HEK293 (cell line): ENCODE measurements around the gene CCDC9B.

ENCODE experiments used
- CTCF ChIA-PET: fragments of 350-600 bp; formaldehyde crosslinking; extraction: SDS; loops from one replicate; lab custom pipeline; 2021; ENCODE audit warnings: antibody characterized with exemption; lab: Yijun Ruan, JAX
- POLR2A ChIA-PET: fragments of 300-600 bp; formaldehyde crosslinking; extraction: SDS; loops from one replicate; lab custom pipeline; 2020; ENCODE audit warnings: antibody characterized with exemption, inconsistent platforms; lab: Yijun Ruan, JAX
- H3K27ac ChIP-seq: fragments of 200-500 bp; sonication (Bioruptor generic); 2 replicates; pipeline ENCODE4 v1.5.1; 2014; ENCODE audit warnings: low read depth, low read length, control low read depth, inconsistent platforms; ENCODE audit errors: extremely low read depth
- H3K36me3 ChIP-seq, 2 experiments: fragments of 200-500 bp in 1 of 2; sonication (Bioruptor generic) in 1 of 2; 1 replicate in 1 of 2; 2 replicates in 1 of 2; pipeline ENCODE4 v1.5.1; 2014 to 2017; ENCODE audit warnings: inconsistent platforms in 2 of 2, low read length in 2 of 2; ENCODE audit not compliant: control insufficient read depth in 2 of 2, insufficient read depth in 1 of 2
- H3K4me1 ChIP-seq: fragments of 200-500 bp; sonication (Bioruptor generic); 2 replicates; pipeline ENCODE4 v1.5.1; 2014; ENCODE audit warnings: mild to moderate bottlenecking, low read length, inconsistent platforms; ENCODE audit not compliant: control insufficient read depth, insufficient read depth
- H3K4me3 ChIP-seq: 2 replicates; pipeline ENCODE4 v1.5.1; 2011; ENCODE audit warnings: low read depth, mild to moderate bottlenecking, control low read depth, low read length, moderate library complexity
- H3K9me3 ChIP-seq: fragments of 200-500 bp; sonication (Bioruptor generic); 2 replicates; pipeline ENCODE4 v1.5.1; 2014; ENCODE audit warnings: low read depth, low read length, inconsistent platforms; ENCODE audit not compliant: control insufficient read depth, insufficient read depth
- HOXD13 ChIP-seq: sonication (generic); formaldehyde crosslinking; IDR thresholded peaks from 2 replicates; pipeline ENCODE4 v1.8.0; 2022; ENCODE audit warnings: missing genetic modification reagents, borderline replicate concordance
- KLF16 ChIP-seq: fragments of 450-650 bp; formaldehyde crosslinking; IDR thresholded peaks from 2 replicates; pipeline ENCODE4 v1.5.1; 2017; ENCODE audit warnings: missing biosample characterization, missing genetic modification characterization
- PRDM4 ChIP-seq: fragments of 450-650 bp; formaldehyde crosslinking; IDR thresholded peaks from 2 replicates; pipeline ENCODE4 v1.5.1; 2017; ENCODE audit warnings: missing biosample characterization, missing genetic modification characterization
- SALL2 ChIP-seq: fragments of 450-650 bp; formaldehyde crosslinking; IDR thresholded peaks from 2 replicates; pipeline ENCODE4 v1.5.0; 2017; ENCODE audit warnings: missing biosample characterization, mild to moderate bottlenecking, missing genetic modification characterization, borderline replicate concordance
- SP2 ChIP-seq: fragments of 450-650 bp; formaldehyde crosslinking; IDR thresholded peaks from 2 replicates; pipeline ENCODE4 v1.5.1; 2016; ENCODE audit warnings: missing biosample characterization, missing genetic modification characterization
- ZBTB20 ChIP-seq: fragments of 450-650 bp; formaldehyde crosslinking; IDR thresholded peaks from 2 replicates; pipeline ENCODE4 v1.5.1; 2016; ENCODE audit warnings: missing biosample characterization, missing genetic modification characterization
- ZEB2 ChIP-seq: fragments of 450-650 bp; formaldehyde crosslinking; IDR thresholded peaks from 2 replicates; pipeline ENCODE4 v1.5.1; 2016; ENCODE audit warnings: missing biosample characterization, missing genetic modification characterization
- ZNF121 ChIP-seq: fragments of 450-650 bp; formaldehyde crosslinking; IDR thresholded peaks from 2 replicates; pipeline ENCODE4 v1.5.1; 2016; ENCODE audit warnings: missing biosample characterization, missing genetic modification characterization
- ZNF175 ChIP-seq: fragments of 450-650 bp; formaldehyde crosslinking; IDR thresholded peaks from 2 replicates; pipeline ENCODE4 v1.5.1; 2016; ENCODE audit warnings: missing biosample characterization, missing genetic modification characterization
- ZNF280C ChIP-seq: fragments of 450-650 bp; formaldehyde crosslinking; IDR thresholded peaks from 2 replicates; pipeline ENCODE4 v1.5.1; 2016; ENCODE audit warnings: missing biosample characterization, missing genetic modification characterization
- ZNF302 ChIP-seq: fragments of 450-650 bp; formaldehyde crosslinking; IDR thresholded peaks from 2 replicates; pipeline ENCODE4 v1.5.1; 2016; ENCODE audit warnings: missing biosample characterization, missing genetic modification characterization, low read depth
- ZNF341 ChIP-seq: fragments of 450-650 bp; formaldehyde crosslinking; IDR thresholded peaks from 2 replicates; pipeline ENCODE4; 2016; ENCODE audit warnings: low read depth, missing biosample characterization, missing genetic modification characterization
- ZNF398 ChIP-seq: fragments of 450-650 bp; formaldehyde crosslinking; IDR thresholded peaks from 2 replicates; pipeline ENCODE4 v1.5.1; 2017; ENCODE audit warnings: missing biosample characterization, missing genetic modification characterization
- ZNF488 ChIP-seq: fragments of 450-650 bp; formaldehyde crosslinking; IDR thresholded peaks from 2 replicates; pipeline ENCODE4 v1.5.1; 2016; ENCODE audit warnings: missing biosample characterization, missing genetic modification characterization
- ZNF529 ChIP-seq: fragments of 450-650 bp; formaldehyde crosslinking; IDR thresholded peaks from 2 replicates; pipeline ENCODE4 v1.5.1; 2017; ENCODE audit warnings: missing genetic modification characterization, missing biosample characterization; ENCODE audit not compliant: insufficient replicate concordance
- ZNF560 ChIP-seq: fragments of 450-650 bp; formaldehyde crosslinking; IDR thresholded peaks from 2 replicates; pipeline ENCODE4 v1.5.1; 2017; ENCODE audit warnings: missing biosample characterization, missing genetic modification characterization, borderline replicate concordance
- ZNF585B ChIP-seq: fragments of 450-650 bp; formaldehyde crosslinking; IDR thresholded peaks from 2 replicates; pipeline ENCODE4 v1.5.1; 2016; ENCODE audit warnings: missing biosample characterization, missing genetic modification characterization
- ZNF658 ChIP-seq: fragments of 450-650 bp; formaldehyde crosslinking; IDR thresholded peaks from 2 replicates; pipeline ENCODE4; 2016; ENCODE audit warnings: missing biosample characterization, missing genetic modification characterization
- ZNF701 ChIP-seq: fragments of 450-650 bp; formaldehyde crosslinking; IDR thresholded peaks from 2 replicates; pipeline ENCODE4 v1.5.1; 2016; ENCODE audit warnings: missing biosample characterization, missing genetic modification characterization
- TF ChIP-seq, protein P1 (sequence below): fragments of 450-650 bp; formaldehyde crosslinking; IDR thresholded peaks from 2 replicates; pipeline ENCODE4 v1.5.1; 2017; ENCODE audit warnings: missing biosample characterization, missing genetic modification characterization
- TF ChIP-seq, protein P2 (sequence below): fragments of 450-650 bp; formaldehyde crosslinking; IDR thresholded peaks from 2 replicates; pipeline ENCODE4 v1.5.1; 2016; ENCODE audit warnings: missing biosample characterization, missing genetic modification characterization
- TF ChIP-seq, protein P3 (sequence below): fragments of 450-650 bp; formaldehyde crosslinking; IDR thresholded peaks from 2 replicates; pipeline ENCODE4 v1.5.1; 2016; ENCODE audit warnings: missing biosample characterization, missing genetic modification characterization

The CCDC9B gene

GRCh38 chr15:40293006-40293405, 47.7 kb downstream of the CCDC9B start:
- H3K36me3 ChIP-seq = no peaks in the 10 kb centered on the region
- POLR2A ChIA-PET = no interaction called here
- no peak overlapping the region for H3K4me3 ChIP-seq
- H3K9me3 ChIP-seq = no peaks in the 10 kb centered on the region
- CTCF ChIA-PET = interaction anchor here (0.6 to 2.3 kb wide), 6 partner anchors 13 to 62 kb away, joined by 3 to 12 read pairs (median 5); no protein-coding TSS in a partner anchor
- H3K27ac ChIP-seq = no peak overlapping the region
- TF ChIP-seq, protein P1, sequence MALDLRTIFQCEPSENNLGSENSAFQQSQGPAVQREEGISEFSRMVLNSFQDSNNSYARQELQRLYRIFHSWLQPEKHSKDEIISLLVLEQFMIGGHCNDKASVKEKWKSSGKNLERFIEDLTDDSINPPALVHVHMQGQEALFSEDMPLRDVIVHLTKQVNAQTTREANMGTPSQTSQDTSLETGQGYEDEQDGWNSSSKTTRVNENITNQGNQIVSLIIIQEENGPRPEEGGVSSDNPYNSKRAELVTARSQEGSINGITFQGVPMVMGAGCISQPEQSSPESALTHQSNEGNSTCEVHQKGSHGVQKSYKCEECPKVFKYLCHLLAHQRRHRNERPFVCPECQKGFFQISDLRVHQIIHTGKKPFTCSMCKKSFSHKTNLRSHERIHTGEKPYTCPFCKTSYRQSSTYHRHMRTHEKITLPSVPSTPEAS (tag by site-specific recombination) = no peak
- TF ChIP-seq ZNF121 (tag by site-specific recombination) (no peak), ZNF398 (tag by site-specific recombination) (no peak), ZNF175 (tag by site-specific recombination) (no peak), ZEB2 (tag by site-specific recombination) (no peak), HOXD13 (CRISPR knock-in tag) (no peak), ZBTB20 (tag by site-specific recombination) (no peak), ZNF701 (no peak), ZNF529 (tag by site-specific recombination) (no peak), ZNF302 (tag by site-specific recombination) (no peak), KLF16 (tag by site-specific recombination) (no peak), ZNF280C (tag by site-specific recombination) (no peak), SP2 (no peak), ZNF560 (tag by site-specific recombination) (no peak), ZNF658 (tag by site-specific recombination) (no peak)
- TF ChIP-seq, protein P2, sequence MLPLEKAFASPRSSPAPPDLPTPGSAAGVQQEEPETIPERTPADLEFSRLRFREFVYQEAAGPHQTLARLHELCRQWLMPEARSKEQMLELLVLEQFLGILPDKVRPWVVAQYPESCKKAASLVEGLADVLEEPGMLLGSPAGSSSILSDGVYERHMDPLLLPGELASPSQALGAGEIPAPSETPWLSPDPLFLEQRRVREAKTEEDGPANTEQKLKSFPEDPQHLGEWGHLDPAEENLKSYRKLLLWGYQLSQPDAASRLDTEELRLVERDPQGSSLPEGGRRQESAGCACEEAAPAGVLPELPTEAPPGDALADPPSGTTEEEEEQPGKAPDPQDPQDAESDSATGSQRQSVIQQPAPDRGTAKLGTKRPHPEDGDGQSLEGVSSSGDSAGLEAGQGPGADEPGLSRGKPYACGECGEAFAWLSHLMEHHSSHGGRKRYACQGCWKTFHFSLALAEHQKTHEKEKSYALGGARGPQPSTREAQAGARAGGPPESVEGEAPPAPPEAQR (tag by site-specific recombination) = no peak
- peaks cover 1% of the 10 kb centered on the region; the same call in 1 of the 2 replicates for H3K4me1 ChIP-seq

GRCh38 chr15:40292246-40292645, 48.5 kb downstream of the CCDC9B start:
- Histone ChIP-seq H3K9me3 (no peaks in the 10 kb centered on the region), H3K4me3 (no peak overlapping the region), H3K4me1 (peaks cover 4% of the 10 kb centered on the region), H3K36me3 (no peaks in the 10 kb centered on the region), H3K27ac (no peak overlapping the region)
- ChIA-PET CTCF (interaction anchor here (0.6 to 2.3 kb wide), 6 partner anchors 12 to 63 kb away, joined by 4 to 12 read pairs (median 5); no protein-coding TSS in a partner anchor), POLR2A (interaction anchor here (1.3 kb wide), 1 partner anchor 17 kb away, joined by 6 read pairs; no protein-coding TSS in a partner anchor)
- TF ChIP-seq SALL2 (tag by site-specific recombination) (no peak), PRDM4 (no peak), ZNF585B (no peak), ZNF341 (tag by site-specific recombination) (no peak), ZNF488 (no peak)
- TF ChIP-seq, protein P3, sequence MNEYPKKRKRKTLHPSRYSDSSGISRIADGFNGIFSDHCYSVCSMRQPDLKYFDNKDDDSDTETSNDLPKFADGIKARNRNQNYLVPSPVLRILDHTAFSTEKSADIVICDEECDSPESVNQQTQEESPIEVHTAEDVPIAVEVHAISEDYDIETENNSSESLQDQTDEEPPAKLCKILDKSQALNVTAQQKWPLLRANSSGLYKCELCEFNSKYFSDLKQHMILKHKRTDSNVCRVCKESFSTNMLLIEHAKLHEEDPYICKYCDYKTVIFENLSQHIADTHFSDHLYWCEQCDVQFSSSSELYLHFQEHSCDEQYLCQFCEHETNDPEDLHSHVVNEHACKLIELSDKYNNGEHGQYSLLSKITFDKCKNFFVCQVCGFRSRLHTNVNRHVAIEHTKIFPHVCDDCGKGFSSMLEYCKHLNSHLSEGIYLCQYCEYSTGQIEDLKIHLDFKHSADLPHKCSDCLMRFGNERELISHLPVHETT (tag by site-specific recombination) = no peak
